ENCODE results near the gene C6orf136. TPM values are rescaled to one million over a fixed set of nuclear protein-coding genes. Genes with fewer than 3 reads are reported as not detected.

The C6orf136 gene
- total and polyA plus RNA-seq, 10 of the 15 experiments (the other 5 are each of a cell fraction or from before 2014, with no cell fraction given), result 5.2 to 24.1 (median 14.9) TPM

DNA sequence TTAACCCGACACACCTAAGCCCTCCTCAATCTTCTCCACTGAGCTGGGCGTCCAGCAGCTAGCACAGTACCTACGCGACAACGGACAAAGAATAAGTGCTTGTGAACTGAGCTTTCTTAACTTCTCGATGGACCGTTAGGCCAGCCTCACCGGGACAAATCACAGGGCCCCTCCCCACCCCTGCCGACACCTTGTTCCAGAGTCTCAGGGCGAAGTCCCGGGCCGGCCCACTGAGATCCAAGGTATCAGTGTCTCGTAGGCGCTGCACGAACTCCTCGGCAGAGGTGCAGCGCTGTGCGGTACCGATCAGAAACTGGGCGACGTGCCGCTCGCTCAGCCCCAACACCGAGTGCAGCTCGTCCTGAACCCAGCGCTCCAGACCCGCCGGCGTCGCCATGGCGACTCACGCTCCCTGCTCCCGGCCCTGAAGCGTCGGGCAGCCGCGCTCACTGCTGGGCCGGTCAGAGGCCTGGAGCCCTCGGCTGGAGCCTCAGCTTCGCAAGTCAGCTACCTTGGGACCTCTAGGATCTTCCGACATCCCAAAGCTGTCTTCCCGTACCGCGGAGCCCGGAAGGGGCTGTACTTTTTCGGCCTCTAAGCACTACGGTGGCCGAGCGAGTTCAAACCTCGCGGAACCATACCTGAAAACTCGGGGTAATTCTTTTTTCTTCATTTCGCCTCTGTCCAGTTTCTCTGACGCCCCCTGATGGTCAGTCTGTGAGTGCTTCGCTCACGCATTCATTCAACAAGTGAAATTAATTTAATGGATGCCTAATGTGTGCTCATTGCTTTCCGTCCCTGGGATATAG, 25.7 kb downstream of the C6orf136 start, which contains the start of gene DHX16 (continued):
- TF ChIP-seq, protein P1, sequence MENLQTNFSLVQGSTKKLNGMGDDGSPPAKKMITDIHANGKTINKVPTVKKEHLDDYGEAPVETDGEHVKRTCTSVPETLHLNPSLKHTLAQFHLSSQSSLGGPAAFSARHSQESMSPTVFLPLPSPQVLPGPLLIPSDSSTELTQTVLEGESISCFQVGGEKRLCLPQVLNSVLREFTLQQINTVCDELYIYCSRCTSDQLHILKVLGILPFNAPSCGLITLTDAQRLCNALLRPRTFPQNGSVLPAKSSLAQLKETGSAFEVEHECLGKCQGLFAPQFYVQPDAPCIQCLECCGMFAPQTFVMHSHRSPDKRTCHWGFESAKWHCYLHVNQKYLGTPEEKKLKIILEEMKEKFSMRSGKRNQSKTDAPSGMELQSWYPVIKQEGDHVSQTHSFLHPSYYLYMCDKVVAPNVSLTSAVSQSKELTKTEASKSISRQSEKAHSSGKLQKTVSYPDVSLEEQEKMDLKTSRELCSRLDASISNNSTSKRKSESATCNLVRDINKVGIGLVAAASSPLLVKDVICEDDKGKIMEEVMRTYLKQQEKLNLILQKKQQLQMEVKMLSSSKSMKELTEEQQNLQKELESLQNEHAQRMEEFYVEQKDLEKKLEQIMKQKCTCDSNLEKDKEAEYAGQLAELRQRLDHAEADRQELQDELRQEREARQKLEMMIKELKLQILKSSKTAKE (IDR thresholded peaks at IDR 0.05; ENCODE audit: low read depth, poor library complexity, severe bottlenecking), result peak; percentile 61
- TF ChIP-seq SMAD1 (IDR thresholded peaks at IDR 0.05; ENCODE audit: low read depth, partially characterized antibody) (no peak), ZNF207 (IDR thresholded peaks at IDR 0.05; ENCODE audit: borderline replicate concordance) (peak; percentile 88), CBFB (IDR thresholded peaks at IDR 0.05; ENCODE audit: low read depth) (peak; percentile 81; the same call in 1 of the 2 replicates), NR2C2 (IDR thresholded peaks at IDR 0.05; ENCODE audit: borderline replicate concordance, control insufficient read depth, insufficient read length, low read depth) (no peak), PAX8 (IDR thresholded peaks at IDR 0.05) (no peak), STAT3 (IDR thresholded peaks at IDR 0.05; ENCODE audit: low read depth, low read length) (no peak), ETV6 (conservative IDR thresholded peaks at IDR 0.05 in 1 of 2, IDR thresholded peaks at IDR 0.05 in 1 of 2; ENCODE audit: borderline replicate concordance in 1 of 2, low read depth in 1 of 2) (no peak), IKZF1 (conservative IDR thresholded peaks at IDR 0.05) (peak; percentile 87), CBX5 (IDR thresholded peaks at IDR 0.05; ENCODE audit: low read depth) (0 out of 2 replicates have a peak, but pooled peaks have one; percentile 39), GABPA (IDR thresholded peaks at IDR 0.05; ENCODE audit: low read depth) (peak; percentile 80), HDAC6 (IDR thresholded peaks at IDR 0.05; ENCODE audit: unreplicated experiment) (no peak), ATF2 (IDR thresholded peaks at IDR 0.05; ENCODE audit: low read length) (peak; percentile 51; the same call in 1 of the 2 replicates), TCF7 (IDR thresholded peaks at IDR 0.05; ENCODE audit: borderline replicate concordance) (no peak), MEF2A (IDR thresholded peaks at IDR 0.05; ENCODE audit: insufficient read depth, low read depth, low read length) (0 out of 2 replicates have a peak, but pooled peaks have one; percentile 25), ATF3 (IDR thresholded peaks at IDR 0.05; ENCODE audit: borderline replicate concordance, extremely low read depth, low read depth, low read length) (no peak), RCOR1 (conservative IDR thresholded peaks at IDR 0.05; ENCODE audit: low read depth, low read length) (0 out of 2 replicates have a peak, but pooled peaks have one; percentile 24), POLR2AphosphoS5 (IDR thresholded peaks at IDR 0.05; ENCODE audit: low read length) (peak; percentile 74), SUPT20H (IDR thresholded peaks at IDR 0.05; ENCODE audit: borderline replicate concordance, control insufficient read depth, low read depth, low read length) (no peak), SMARCA5 (IDR thresholded peaks at IDR 0.05) (peak; percentile 97), PML (IDR thresholded peaks at IDR 0.05; ENCODE audit: low read length) (peak; percentile 75; the same call in 1 of the 2 replicates), POLR2A (IDR thresholded peaks at IDR 0.05; ENCODE audit: low read depth, low read length) (peak; percentile 70), PRDM15 (CRISPR knock-in tag; IDR thresholded peaks at IDR 0.05) (no peak)
